Stimulated activated memory B cell treated with anti-CD40 and anti-IgM and Interleukin-4, amounts not matched to agents 10 μg/mL and 1 μg/mL and 100 μg/mL, for 72 hours (primary cell): ENCODE results near the gene HS1BP3.
A peak's percentile ranks its signal among the peaks of the same experiment; 100 is the strongest.

Experiments used
- ATAC-seq: fragments of 150-1000 bp; cut with Tn5 transposase; 2 replicates; pipeline ENCODE4 v1.10.0; 2021
- H3K27ac Mint-ChIP-seq: one replicate; pipeline ENCODE4 v1.8.0; 2022; ENCODE audit warnings: mild to moderate bottlenecking, mixed read lengths
- H3K27me3 Mint-ChIP-seq: one replicate; pipeline ENCODE4 v1.8.0; 2022; ENCODE audit warnings: mixed read lengths
- H3K36me3 Mint-ChIP-seq: one replicate; pipeline ENCODE4 v1.8.0; 2022; ENCODE audit warnings: mixed read lengths
- H3K4me1 Mint-ChIP-seq: one replicate; pipeline ENCODE4 v1.8.0; 2022; ENCODE audit warnings: mixed read lengths
- H3K4me3 Mint-ChIP-seq: one replicate; pipeline ENCODE4 v1.8.0; 2022; ENCODE audit warnings: mild to moderate bottlenecking, moderate library complexity, mixed read lengths
- H3K9me3 Mint-ChIP-seq: one replicate; pipeline ENCODE4 v1.8.0; 2022; ENCODE audit warnings: mixed read lengths

The HS1BP3 gene

GRCh38 chr2:20648206-20648605 lies 2.7 kb downstream of the HS1BP3 start:
- Mint-ChIP-seq H3K4me1 (peaks cover 43% of the 10 kb centered on the region), H3K9me3 (no peaks in the 10 kb centered on the region), H3K4me3 (no peak overlapping the region), H3K27ac (no peak overlapping the region), H3K27me3 (no peaks in the 10 kb centered on the region), H3K36me3 (peaks cover 23% of the 10 kb centered on the region)
- ATAC-seq = no peak

GRCh38 chr2:20647738-20648137 lies 3.2 kb downstream of the HS1BP3 start:
- Mint-ChIP-seq H3K36me3 (peaks cover 23% of the 10 kb centered on the region), H3K27me3 (no peaks in the 10 kb centered on the region), H3K4me3 (no peak overlapping the region), H3K27ac (no peak overlapping the region), H3K9me3 (no peaks in the 10 kb centered on the region), H3K4me1 (peaks cover 43% of the 10 kb centered on the region)
- ATAC-seq = no peak

- Mint-ChIP-seq H3K27ac (no peak overlapping the region), H3K27me3 (no peaks in the 10 kb centered on the region), H3K9me3 (no peaks in the 10 kb centered on the region), H3K4me1 (peaks cover 49% of the 10 kb centered on the region), H3K36me3 (peaks cover 24% of the 10 kb centered on the region), H3K4me3 (no peak overlapping the region)
- ATAC-seq = no peak
Measured at GRCh38 chr2:20647211-20647610, 3.7 kb downstream of the HS1BP3 start.

- no peaks in the 10 kb centered on the region for H3K27me3 Mint-ChIP-seq
- no peaks in the 10 kb centered on the region for H3K9me3 Mint-ChIP-seq
- ATAC-seq = no peak
- peaks cover 31% of the 10 kb centered on the region for H3K36me3 Mint-ChIP-seq
- H3K4me3 Mint-ChIP-seq = no peak overlapping the region
- H3K27ac Mint-ChIP-seq = no peak overlapping the region
- peaks cover 50% of the 10 kb centered on the region for H3K4me1 Mint-ChIP-seq
Measured at GRCh38 chr2:20646446-20646845, 4.5 kb downstream of the HS1BP3 start.

GRCh38 chr2:20645761-20646160 lies 5.1 kb downstream of the HS1BP3 start:
- ATAC-seq = no peak
- peaks cover 32% of the 10 kb centered on the region for H3K36me3 Mint-ChIP-seq
- H3K9me3 Mint-ChIP-seq = no peaks in the 10 kb centered on the region
- no peak overlapping the region for H3K27ac Mint-ChIP-seq
- no peak overlapping the region for H3K4me3 Mint-ChIP-seq
- H3K27me3 Mint-ChIP-seq = no peaks in the 10 kb centered on the region
- peaks cover 48% of the 10 kb centered on the region for H3K4me1 Mint-ChIP-seq

GRCh38 chr2:20645301-20645701 lies 5.6 kb downstream of the HS1BP3 start:
- H3K4me3 Mint-ChIP-seq = no peak overlapping the region
- peaks cover 44% of the 10 kb centered on the region for H3K4me1 Mint-ChIP-seq
- no peaks in the 10 kb centered on the region for H3K9me3 Mint-ChIP-seq
- H3K27me3 Mint-ChIP-seq = no peaks in the 10 kb centered on the region
- H3K36me3 Mint-ChIP-seq = peaks cover 32% of the 10 kb centered on the region
- no peak for ATAC-seq
- no peak overlapping the region for H3K27ac Mint-ChIP-seq

- Mint-ChIP-seq H3K4me1 (peaks cover 32% of the 10 kb centered on the region), H3K27ac (no peak overlapping the region), H3K36me3 (peaks cover 42% of the 10 kb centered on the region), H3K9me3 (no peaks in the 10 kb centered on the region), H3K4me3 (no peak overlapping the region), H3K27me3 (no peaks in the 10 kb centered on the region)
- ATAC-seq = no peak
Measured at GRCh38 chr2:20643826-20644225, 7.1 kb downstream of the HS1BP3 start.

- no peaks in the 10 kb centered on the region for H3K9me3 Mint-ChIP-seq
- H3K27ac Mint-ChIP-seq = no peak overlapping the region
- no peaks in the 10 kb centered on the region for H3K27me3 Mint-ChIP-seq
- H3K4me3 Mint-ChIP-seq = no peak overlapping the region
- ATAC-seq = no peak
- peaks cover 24% of the 10 kb centered on the region for H3K4me1 Mint-ChIP-seq
- peaks cover 49% of the 10 kb centered on the region for H3K36me3 Mint-ChIP-seq
Measured at GRCh38 chr2:20643060-20643459, 7.8 kb downstream of the HS1BP3 start.

GRCh38 chr2:20642055-20642971 lies 8.6 kb downstream of the HS1BP3 start:
- Mint-ChIP-seq H3K4me1 (peaks cover 17% of the 10 kb centered on the region), H3K27me3 (no peaks in the 10 kb centered on the region), H3K27ac (no peak overlapping the region), H3K36me3 (peaks cover 56% of the 10 kb centered on the region), H3K9me3 (no peaks in the 10 kb centered on the region), H3K4me3 (no peak overlapping the region)
- peak; percentile 91 for ATAC-seq

- H3K27me3 Mint-ChIP-seq = no peaks in the 10 kb centered on the region
- H3K9me3 Mint-ChIP-seq = no peaks in the 10 kb centered on the region
- H3K27ac Mint-ChIP-seq = no peak overlapping the region
- H3K4me1 Mint-ChIP-seq = peaks cover 13% of the 10 kb centered on the region
- ATAC-seq = no peak
- H3K4me3 Mint-ChIP-seq = no peak overlapping the region
- H3K36me3 Mint-ChIP-seq = peaks cover 58% of the 10 kb centered on the region
Measured at GRCh38 chr2:20641123-20641985, 9.5 kb downstream of the HS1BP3 start.

GRCh38 chr2:20640411-20641122 lies 10.3 kb downstream of the HS1BP3 start:
- Mint-ChIP-seq H3K27me3 (no peaks in the 10 kb centered on the region), H3K9me3 (no peaks in the 10 kb centered on the region), H3K4me1 (peaks cover 18% of the 10 kb centered on the region), H3K27ac (no peak overlapping the region), H3K4me3 (no peak overlapping the region), H3K36me3 (peaks cover 63% of the 10 kb centered on the region)
- no peak for ATAC-seq

GRCh38 chr2:20638646-20639430 lies 12.1 kb downstream of the HS1BP3 start:
- no peaks in the 10 kb centered on the region for H3K9me3 Mint-ChIP-seq
- H3K4me3 Mint-ChIP-seq = no peak overlapping the region

GRCh38 chr2:20638014-20638413 lies 12.9 kb downstream of the HS1BP3 start:
- ATAC-seq = no peak
- Mint-ChIP-seq H3K4me3 (no peak overlapping the region), H3K9me3 (no peaks in the 10 kb centered on the region), H3K4me1 (peaks cover 30% of the 10 kb centered on the region), H3K27ac (no peak overlapping the region), H3K27me3 (no peaks in the 10 kb centered on the region), H3K36me3 (peaks cover 49% of the 10 kb centered on the region)

More at GRCh38 chr2:20638646-20639430, 12.1 kb downstream of the HS1BP3 start:
- ATAC-seq = no peak
- Mint-ChIP-seq H3K36me3 (peaks cover 54% of the 10 kb centered on the region), H3K4me1 (peaks cover 27% of the 10 kb centered on the region), H3K27ac (no peak overlapping the region), H3K27me3 (no peaks in the 10 kb centered on the region)

- no peak for ATAC-seq
- Mint-ChIP-seq H3K27ac (no peak overlapping the region), H3K27me3 (no peaks in the 10 kb centered on the region), H3K4me1 (peaks cover 24% of the 10 kb centered on the region), H3K9me3 (no peaks in the 10 kb centered on the region), H3K36me3 (peaks cover 49% of the 10 kb centered on the region), H3K4me3 (no peak overlapping the region)
Measured at GRCh38 chr2:20637147-20637546, 13.8 kb downstream of the HS1BP3 start.
